ENCODE measurements around the gene AQP12B.

- no peak for TF ChIP-seq POLR2A (IDR thresholded peaks at IDR 0.05; ENCODE audit: low read depth, low read length)
- TF ChIP-seq POU2F2 (IDR thresholded peaks at IDR 0.05; ENCODE audit: low read depth, low read length) = no peak
- TF ChIP-seq TAF1 (IDR thresholded peaks at IDR 0.05; ENCODE audit: low read depth, low read length) = no peak
- TF ChIP-seq POLR2AphosphoS5 (IDR thresholded peaks at IDR 0.05; ENCODE audit: low read depth, low read length) = no peak
- no peak for TF ChIP-seq PAX5 (IDR thresholded peaks at IDR 0.05; ENCODE audit: insufficient read depth, low read length, severe bottlenecking)
Observed at GRCh38 chr2:240664622-240665021, 18.1 kb downstream of the AQP12B start.

Data from GM12891 (cell line).